ENCODE measurements around the gene KIF11.

- TF ChIP-seq SIN3A (IDR thresholded peaks at IDR 0.05; ENCODE audit: borderline replicate concordance, insufficient read depth, low read depth, low read length) (no peak), TCF7L2 (IDR thresholded peaks at IDR 0.05; ENCODE audit: low read depth, low read length) (no peak), CTCF (IDR thresholded peaks at IDR 0.05) (no peak)
Observed at GRCh38 chr10:92547676-92548075, 45.3 kb upstream of the KIF11 start.
